HepG2 (cell line): ENCODE results near the gene DPH6. TPM values are rescaled to one million over a fixed set of nuclear protein-coding genes. Genes with fewer than 3 reads are reported as not detected.

Experiments used
- ATF1 ChIP-seq: IDR thresholded peaks from 2 replicates; pipeline ENCODE4 v1.6.1; 2016; ENCODE audit warnings: mild to moderate bottlenecking, control low read depth
- CHD4 ChIP-seq: fragments of 200-600 bp; sonication (generic); IDR thresholded peaks from 2 replicates; pipeline ENCODE4 v1.7.0; 2017; ENCODE audit warnings: mild to moderate bottlenecking, low read length, borderline replicate concordance
- ETV6 ChIP-seq: sonication (generic); formaldehyde crosslinking; conservative IDR thresholded peaks from 2 replicates; pipeline ENCODE4 v1.4.0; 2020; ENCODE audit warnings: missing genetic modification reagents
- HNF4A ChIP-seq: sonication (generic); formaldehyde crosslinking; IDR thresholded peaks from 2 replicates; pipeline ENCODE4 v1.4.0; 2020; ENCODE audit warnings: missing genetic modification reagents
- HNRNPLL ChIP-seq: fragments of 200-400 bp; formaldehyde crosslinking; IDR thresholded peaks from 2 replicates; pipeline ENCODE4 v1.6.1; 2017; ENCODE audit warnings: mild to moderate bottlenecking, low read depth, low read length; ENCODE audit not compliant: poor library complexity, severe bottlenecking
- NCOA1 ChIP-seq: sonication (generic); formaldehyde crosslinking; IDR thresholded peaks from 2 replicates; pipeline ENCODE4 v1.9.0; 2021; ENCODE audit warnings: missing genetic modification reagents
- PCBP1 ChIP-seq: fragments of 200-400 bp; formaldehyde crosslinking; IDR thresholded peaks from 2 replicates; pipeline ENCODE4 v1.6.1; 2017; ENCODE audit warnings: mild to moderate bottlenecking, low read depth, low read length, borderline replicate concordance
- PHF8 ChIP-seq: sonication (generic); formaldehyde crosslinking; IDR thresholded peaks from 2 replicates; pipeline ENCODE4 v1.5.0; 2020; ENCODE audit warnings: missing genetic modification reagents
- RBFOX2 ChIP-seq: fragments of 200-400 bp; formaldehyde crosslinking; IDR thresholded peaks from 2 replicates; pipeline ENCODE4 v1.6.1; 2017; ENCODE audit warnings: low read depth, mild to moderate bottlenecking, low read length
- RBM22 ChIP-seq: fragments of 200-400 bp; formaldehyde crosslinking; optimal IDR thresholded peaks from 2 replicates; pipeline ENCODE3; 2017; ENCODE audit warnings: mild to moderate bottlenecking, low read length, moderate library complexity
- SALL2 ChIP-seq: sonication (generic); formaldehyde crosslinking; IDR thresholded peaks from 2 replicates; pipeline ENCODE4 v1.8.1; 2023; ENCODE audit warnings: mild to moderate bottlenecking, missing genetic modification reagents, inconsistent platforms
- SMAD9 ChIP-seq: sonication (generic); formaldehyde crosslinking; IDR thresholded peaks from 2 replicates; pipeline ENCODE4 v1.5.1; 2020; ENCODE audit warnings: mild to moderate bottlenecking, missing genetic modification reagents
- SP5 ChIP-seq: IDR thresholded peaks from 2 replicates; pipeline ENCODE4 v1.6.1; 2016; ENCODE audit warnings: low read depth, borderline replicate concordance
- STAG1 ChIP-seq: sonication (generic); formaldehyde crosslinking; IDR thresholded peaks from 2 replicates; pipeline ENCODE4 v1.4.0; 2020; ENCODE audit warnings: missing genetic modification reagents
- TAF1 ChIP-seq: sonication (generic); formaldehyde crosslinking; IDR thresholded peaks from 2 replicates; pipeline ENCODE4 v1.4.0; 2020; ENCODE audit warnings: missing genetic modification reagents
- UBTF ChIP-seq: sonication (generic); formaldehyde crosslinking; IDR thresholded peaks from 2 replicates; pipeline ENCODE4 v1.4.0; 2020; ENCODE audit warnings: mild to moderate bottlenecking, missing genetic modification reagents
- ZBTB21 ChIP-seq: sonication (generic); formaldehyde crosslinking; IDR thresholded peaks from 2 replicates; pipeline ENCODE4 v1.4.0; 2020; ENCODE audit warnings: missing genetic modification reagents
- ZBTB3 ChIP-seq: sonication (generic); formaldehyde crosslinking; IDR thresholded peaks from 2 replicates; pipeline ENCODE4 v1.4.0; 2020; ENCODE audit warnings: low read depth, mild to moderate bottlenecking, moderate library complexity, missing genetic modification reagents, borderline replicate concordance
- ZBTB37 ChIP-seq: sonication (generic); formaldehyde crosslinking; IDR thresholded peaks from 2 replicates; pipeline ENCODE4 v1.4.0; 2020; ENCODE audit warnings: mild to moderate bottlenecking, missing genetic modification reagents
- ZC3H4 ChIP-seq: sonication (generic); formaldehyde crosslinking; IDR thresholded peaks from 2 replicates; pipeline ENCODE4 v1.4.0; 2020; ENCODE audit warnings: missing genetic modification reagents, borderline replicate concordance
- ZNF232 ChIP-seq: sonication (generic); formaldehyde crosslinking; IDR thresholded peaks from 2 replicates; pipeline ENCODE4 v1.4.0; 2020; ENCODE audit warnings: missing genetic modification reagents, borderline replicate concordance
- ZNF30 ChIP-seq: sonication (generic); formaldehyde crosslinking; IDR thresholded peaks from 2 replicates; pipeline ENCODE4 v1.5.0; 2020; ENCODE audit warnings: mild to moderate bottlenecking, missing genetic modification reagents
- ZNF577 ChIP-seq: sonication (generic); formaldehyde crosslinking; IDR thresholded peaks from 2 replicates; pipeline ENCODE4 v1.4.0; 2020; ENCODE audit warnings: mild to moderate bottlenecking, low read depth, missing genetic modification reagents, borderline replicate concordance
- ZNF781 ChIP-seq: sonication (generic); formaldehyde crosslinking; IDR thresholded peaks from 2 replicates; pipeline ENCODE4 v1.5.1; 2020; ENCODE audit warnings: borderline replicate concordance, mild to moderate bottlenecking, missing genetic modification reagents; ENCODE audit errors: not compliant biosample characterization
- polyA plus RNA-seq, 8 experiments: library from polyadenylated mRNA; depleted of rRNA in 3 of 8; stranded (reverse) in 7 of 8; unstranded in 1 of 8; fragments of >200 nt; fragmentation: Illumina TruSeq in 4 of 8; extraction: Trizol in 4 of 8; gene quantifications; 2 replicates each; pipeline versions ENCODE4 v1.2.1 to v1.2.3, GENCODE V29; 2011 to 2016; ENCODE audit warnings: low read depth in 4 of 8, missing spikeins in 1 of 8, mixed read lengths in 1 of 8; ENCODE audit not compliant: insufficient read depth in 1 of 8
- total RNA-seq, 5 experiments: library from RNA; depleted of rRNA; stranded (reverse); fragments of >200 nt; fragmentation: Illumina TruSeq; extraction: Trizol; gene quantifications; 2 replicates each; pipeline ENCODE4 v1.2.3, GENCODE V29; 2016; ENCODE audit warnings: low read depth in 1 of 5
- TF ChIP-seq, protein P1 (sequence below): sonication (generic); formaldehyde crosslinking; IDR thresholded peaks from 2 replicates; pipeline ENCODE4 v1.8.1; 2022; ENCODE audit warnings: low read depth, mild to moderate bottlenecking, missing genetic modification reagents

Gene DPH6
- total and polyA plus RNA-seq, 2 of the 13 experiments (the other 11 are each of a cell fraction or from before 2014, with no cell fraction given) = 10.2 to 25.8 TPM

GRCh38 chr15:35545824-35546510, at the start of gene DPH6 (continued):
- no peak; the same call in 1 of the 2 replicates for TF ChIP-seq ZBTB37 (CRISPR knock-in tag)
- no peak for TF ChIP-seq ZNF781 (CRISPR knock-in tag)
- no peak for TF ChIP-seq NCOA1 (CRISPR knock-in tag)
- peak; percentile 71; the same call in 1 of the 2 replicates for TF ChIP-seq TAF1 (CRISPR knock-in tag)
- no peak for TF ChIP-seq ZBTB21
- TF ChIP-seq ZNF232 (CRISPR knock-in tag) = no peak
- TF ChIP-seq ZNF577 = no peak
- TF ChIP-seq RBM22 = no peak
- TF ChIP-seq HNRNPLL = peak; percentile 87
- no peak; the same call in 1 of the 2 replicates for TF ChIP-seq ETV6 (CRISPR knock-in tag)
- TF ChIP-seq UBTF (CRISPR knock-in tag) = peak; percentile 80
- no peak for TF ChIP-seq ZBTB3 (CRISPR knock-in tag)
- peak; percentile 92 for TF ChIP-seq PHF8
- no peak for TF ChIP-seq ZC3H4
- no peak for TF ChIP-seq CHD4
- TF ChIP-seq SALL2 (CRISPR knock-in tag) = 0 out of 2 replicates have a peak, but pooled peaks have one; percentile 65
- TF ChIP-seq SP5 (CRISPR knock-in tag) = no peak
- TF ChIP-seq, protein P1, sequence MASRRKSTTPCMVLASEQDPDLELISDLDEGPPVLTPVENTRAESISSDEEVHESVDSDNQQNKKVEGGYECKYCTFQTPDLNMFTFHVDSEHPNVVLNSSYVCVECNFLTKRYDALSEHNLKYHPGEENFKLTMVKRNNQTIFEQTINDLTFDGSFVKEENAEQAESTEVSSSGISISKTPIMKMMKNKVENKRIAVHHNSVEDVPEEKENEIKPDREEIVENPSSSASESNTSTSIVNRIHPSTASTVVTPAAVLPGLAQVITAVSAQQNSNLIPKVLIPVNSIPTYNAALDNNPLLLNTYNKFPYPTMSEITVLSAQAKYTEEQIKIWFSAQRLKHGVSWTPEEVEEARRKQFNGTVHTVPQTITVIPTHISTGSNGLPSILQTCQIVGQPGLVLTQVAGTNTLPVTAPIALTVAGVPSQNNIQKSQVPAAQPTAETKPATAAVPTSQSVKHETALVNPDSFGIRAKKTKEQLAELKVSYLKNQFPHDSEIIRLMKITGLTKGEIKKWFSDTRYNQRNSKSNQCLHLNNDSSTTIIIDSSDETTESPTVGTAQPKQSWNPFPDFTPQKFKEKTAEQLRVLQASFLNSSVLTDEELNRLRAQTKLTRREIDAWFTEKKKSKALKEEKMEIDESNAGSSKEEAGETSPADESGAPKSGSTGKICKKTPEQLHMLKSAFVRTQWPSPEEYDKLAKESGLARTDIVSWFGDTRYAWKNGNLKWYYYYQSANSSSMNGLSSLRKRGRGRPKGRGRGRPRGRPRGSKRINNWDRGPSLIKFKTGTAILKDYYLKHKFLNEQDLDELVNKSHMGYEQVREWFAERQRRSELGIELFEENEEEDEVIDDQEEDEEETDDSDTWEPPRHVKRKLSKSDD (CRISPR knock-in tag) = 0 out of 2 replicates have a peak, but pooled peaks have one; percentile 19
- TF ChIP-seq ATF1 = no peak
- TF ChIP-seq RBFOX2 = peak; percentile 96
- no peak for TF ChIP-seq PCBP1
- TF ChIP-seq STAG1 (CRISPR knock-in tag) = no peak
- TF ChIP-seq HNF4A (CRISPR knock-in tag) = peak; percentile 28; the same call in 1 of the 2 replicates
- no peak; the same call in 1 of the 2 replicates for TF ChIP-seq ZNF30 (CRISPR knock-in tag)
- no peak for TF ChIP-seq SMAD9 (CRISPR knock-in tag)
